C4-2B (cell line): ENCODE measurements around the gene CMKLR1.

ENCODE experiments used
- H3K27ac ChIP-seq: fragments of 450-650 bp; 2 replicates; pipeline ENCODE4 v1.5.1; 2017
- ZFX ChIP-seq: fragments of 450-650 bp; IDR thresholded peaks from 2 replicates; pipeline ENCODE4 v1.6.1; 2017
- TF ChIP-seq, protein P1 (sequence below): fragments of 450-650 bp; conservative IDR thresholded peaks from 2 replicates; pipeline ENCODE4 v1.5.1; 2017; ENCODE audit warnings: mild to moderate bottlenecking

The CMKLR1 gene

DNA sequence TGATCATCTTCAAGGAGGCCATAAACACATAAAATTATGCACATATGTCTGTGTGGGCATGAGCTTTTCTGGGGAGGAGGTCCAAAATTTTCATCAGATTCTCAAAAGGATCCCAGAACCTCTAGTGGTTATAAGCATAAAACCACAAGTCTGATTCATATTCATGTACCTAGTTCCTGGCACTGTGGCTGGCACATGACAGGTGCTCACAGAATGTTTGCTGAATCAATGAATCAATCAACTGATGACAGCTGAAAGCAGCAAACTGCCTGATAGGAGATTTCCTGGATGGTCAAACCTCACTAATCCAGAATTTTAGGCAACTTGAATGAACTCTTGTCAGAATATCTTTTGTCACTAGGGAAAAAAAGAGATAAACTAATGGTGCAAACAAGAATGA is 13.5 kb upstream of the CMKLR1 start:
- H3K27ac ChIP-seq = no peak overlapping the region
- TF ChIP-seq, protein P1, sequence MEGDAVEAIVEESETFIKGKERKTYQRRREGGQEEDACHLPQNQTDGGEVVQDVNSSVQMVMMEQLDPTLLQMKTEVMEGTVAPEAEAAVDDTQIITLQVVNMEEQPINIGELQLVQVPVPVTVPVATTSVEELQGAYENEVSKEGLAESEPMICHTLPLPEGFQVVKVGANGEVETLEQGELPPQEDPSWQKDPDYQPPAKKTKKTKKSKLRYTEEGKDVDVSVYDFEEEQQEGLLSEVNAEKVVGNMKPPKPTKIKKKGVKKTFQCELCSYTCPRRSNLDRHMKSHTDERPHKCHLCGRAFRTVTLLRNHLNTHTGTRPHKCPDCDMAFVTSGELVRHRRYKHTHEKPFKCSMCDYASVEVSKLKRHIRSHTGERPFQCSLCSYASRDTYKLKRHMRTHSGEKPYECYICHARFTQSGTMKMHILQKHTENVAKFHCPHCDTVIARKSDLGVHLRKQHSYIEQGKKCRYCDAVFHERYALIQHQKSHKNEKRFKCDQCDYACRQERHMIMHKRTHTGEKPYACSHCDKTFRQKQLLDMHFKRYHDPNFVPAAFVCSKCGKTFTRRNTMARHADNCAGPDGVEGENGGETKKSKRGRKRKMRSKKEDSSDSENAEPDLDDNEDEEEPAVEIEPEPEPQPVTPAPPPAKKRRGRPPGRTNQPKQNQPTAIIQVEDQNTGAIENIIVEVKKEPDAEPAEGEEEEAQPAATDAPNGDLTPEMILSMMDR = no peak

GRCh38 chr12:108350511-108350910 is 11.4 kb upstream of the CMKLR1 start:
- TF ChIP-seq, protein P1 = no peak
- H3K27ac ChIP-seq = no peak overlapping the region

GRCh38 chr12:108349278-108349688 is 10.2 kb upstream of the CMKLR1 start:
- TF ChIP-seq, protein P1 = no peak
- no peak for TF ChIP-seq ZFX
- H3K27ac ChIP-seq = no peak overlapping the region

GRCh38 chr12:108348842-108349241 is 9.7 kb upstream of the CMKLR1 start:
- H3K27ac ChIP-seq = no peak overlapping the region
- TF ChIP-seq, protein P1 = no peak
- no peak for TF ChIP-seq ZFX

GRCh38 chr12:108346727-108347710 is 7.9 kb upstream of the CMKLR1 start:
- H3K27ac ChIP-seq = no peak overlapping the region
- TF ChIP-seq, protein P1 = no peak
- TF ChIP-seq ZFX = no peak

- TF ChIP-seq, protein P1 = no peak
- no peak for TF ChIP-seq ZFX
- H3K27ac ChIP-seq = no peak overlapping the region
These were observed 6.9 kb upstream of the CMKLR1 start for GRCh38 chr12:108345716-108346633.
